Left forelimb (tissue), 1 donor: ENCODE data around the gene ANKRD13D.

Source experiments
- DNase-seq: peaks from one replicate; pipeline ENCODE4 v3.0.0-alpha.2; 2018; ENCODE audit warnings: low spot score

Gene ANKRD13D

DNA sequence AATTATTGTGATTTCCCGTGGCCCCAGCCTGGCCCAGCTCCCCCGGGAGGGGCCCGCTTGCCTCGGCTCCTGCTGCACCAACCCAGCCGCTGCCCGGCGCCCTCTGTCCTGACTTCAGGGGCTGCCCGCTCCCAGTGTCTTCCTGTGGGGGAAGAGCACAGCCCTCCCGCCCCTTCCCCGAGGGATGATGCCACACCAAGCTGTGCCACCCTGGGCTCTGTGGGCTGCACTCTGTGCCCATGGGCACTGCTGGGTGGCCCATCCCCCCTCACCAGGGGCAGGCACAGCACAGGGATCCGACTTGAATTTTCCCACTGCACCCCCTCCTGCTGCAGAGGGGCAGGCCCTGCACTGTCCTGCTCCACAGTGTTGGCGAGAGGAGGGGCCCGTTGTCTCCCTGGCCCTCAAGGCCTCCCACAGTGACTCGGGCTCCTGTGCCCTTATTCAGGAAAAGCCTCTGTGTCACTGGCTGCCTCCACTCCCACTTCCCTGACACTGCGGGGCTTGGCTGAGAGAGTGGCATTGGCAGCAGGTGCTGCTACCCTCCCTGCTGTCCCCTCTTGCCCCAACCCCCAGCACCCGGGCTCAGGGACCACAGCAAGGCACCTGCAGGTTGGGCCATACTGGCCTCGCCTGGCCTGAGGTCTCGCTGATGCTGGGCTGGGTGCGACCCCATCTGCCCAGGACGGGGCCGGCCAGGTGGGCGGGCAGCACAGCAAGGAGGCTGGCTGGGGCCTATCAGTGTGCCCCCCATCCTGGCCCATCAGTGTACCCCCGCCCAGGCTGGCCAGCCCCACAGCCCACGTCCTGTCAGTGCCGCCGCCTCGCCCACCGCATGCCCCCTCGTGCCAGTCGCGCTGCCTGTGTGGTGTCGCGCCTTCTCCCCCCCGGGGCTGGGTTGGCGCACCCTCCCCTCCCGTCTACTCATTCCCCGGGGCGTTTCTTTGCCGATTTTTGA, 3.3 kb upstream of the ANKRD13D start:
- DNase-seq, result no peak

DNA sequence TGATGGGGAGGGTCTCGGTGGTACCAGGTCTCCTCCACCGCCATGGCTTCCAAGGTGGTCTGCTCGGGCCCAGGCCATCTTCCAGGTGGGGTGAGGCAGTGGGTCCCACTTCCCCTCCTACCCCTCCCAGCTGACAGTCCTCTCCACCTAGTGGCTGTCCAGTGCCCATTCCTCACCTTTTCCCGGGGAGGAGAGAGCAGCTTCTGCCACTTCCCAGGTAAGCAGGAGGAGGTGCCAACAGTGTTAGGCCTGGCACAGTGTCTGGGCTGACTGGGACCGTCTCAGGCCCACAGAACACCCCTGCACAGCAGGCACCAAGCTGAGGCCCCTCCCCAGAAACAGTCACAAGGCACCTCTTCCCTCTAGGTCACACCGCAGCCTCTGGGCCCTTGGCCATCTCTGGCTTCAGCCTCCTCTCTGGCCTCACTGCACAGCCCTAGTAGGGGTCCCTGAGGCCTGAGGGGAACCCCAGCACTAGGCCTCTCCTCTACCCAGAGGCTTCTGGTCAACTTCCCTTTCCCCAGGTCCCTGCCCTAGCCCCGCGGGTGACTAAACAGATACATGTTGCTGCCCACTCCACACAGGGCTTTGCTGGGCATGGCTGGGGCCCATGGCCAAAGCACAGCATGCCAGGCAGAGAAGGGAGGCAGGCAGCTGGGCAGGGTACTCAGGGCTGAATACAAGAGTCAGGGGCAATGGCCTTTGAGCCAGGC, 2.3 kb upstream of the ANKRD13D start:
- no peak for DNase-seq

GRCh38 chr11:67287355-67288197, 1.5 kb upstream of the ANKRD13D start:
- DNase-seq, result no peak

- no peak for DNase-seq
Measured at GRCh38 chr11:67288198-67288451, 978 bp upstream of the ANKRD13D start.

DNA sequence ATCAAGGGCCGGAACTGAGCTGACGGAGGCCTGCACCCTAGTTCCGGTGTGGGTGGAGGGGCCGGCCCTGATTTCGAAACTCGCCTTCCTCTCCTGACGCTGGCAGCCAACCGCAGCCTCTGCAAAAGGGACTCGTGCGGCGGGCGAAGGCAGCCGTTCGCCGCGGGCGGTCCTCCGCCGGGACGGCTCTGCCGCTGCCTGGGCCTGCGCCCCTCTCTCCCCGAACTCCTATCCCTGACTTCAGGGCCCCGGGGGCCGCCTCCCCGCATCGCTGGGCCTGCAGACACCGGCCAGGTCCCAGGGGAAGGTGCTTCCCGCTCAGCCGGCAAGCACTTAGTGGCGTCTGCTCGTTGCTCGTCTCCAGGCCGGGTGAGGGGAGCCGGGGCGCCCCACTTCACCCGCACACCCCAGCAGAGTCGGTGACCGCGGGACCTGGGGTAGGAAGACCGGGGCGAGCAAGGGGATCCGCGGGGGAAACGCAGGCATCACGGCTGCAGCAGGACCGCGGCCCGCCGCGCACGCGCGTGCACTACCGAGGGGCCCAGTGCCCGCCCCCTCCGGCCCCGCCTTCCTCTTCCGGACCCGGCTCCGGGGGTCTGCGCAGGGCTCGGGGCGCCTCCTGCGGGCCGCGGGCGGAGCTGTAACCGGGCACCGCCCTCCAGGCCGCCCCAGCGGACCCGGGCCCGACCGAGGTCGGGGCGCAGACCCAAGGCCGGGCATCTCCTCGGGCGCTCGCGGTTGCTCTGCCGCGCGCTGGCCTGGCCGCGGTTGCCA, 464 bp upstream of the ANKRD13D start:
- peak; percentile 96 for DNase-seq

DNA sequence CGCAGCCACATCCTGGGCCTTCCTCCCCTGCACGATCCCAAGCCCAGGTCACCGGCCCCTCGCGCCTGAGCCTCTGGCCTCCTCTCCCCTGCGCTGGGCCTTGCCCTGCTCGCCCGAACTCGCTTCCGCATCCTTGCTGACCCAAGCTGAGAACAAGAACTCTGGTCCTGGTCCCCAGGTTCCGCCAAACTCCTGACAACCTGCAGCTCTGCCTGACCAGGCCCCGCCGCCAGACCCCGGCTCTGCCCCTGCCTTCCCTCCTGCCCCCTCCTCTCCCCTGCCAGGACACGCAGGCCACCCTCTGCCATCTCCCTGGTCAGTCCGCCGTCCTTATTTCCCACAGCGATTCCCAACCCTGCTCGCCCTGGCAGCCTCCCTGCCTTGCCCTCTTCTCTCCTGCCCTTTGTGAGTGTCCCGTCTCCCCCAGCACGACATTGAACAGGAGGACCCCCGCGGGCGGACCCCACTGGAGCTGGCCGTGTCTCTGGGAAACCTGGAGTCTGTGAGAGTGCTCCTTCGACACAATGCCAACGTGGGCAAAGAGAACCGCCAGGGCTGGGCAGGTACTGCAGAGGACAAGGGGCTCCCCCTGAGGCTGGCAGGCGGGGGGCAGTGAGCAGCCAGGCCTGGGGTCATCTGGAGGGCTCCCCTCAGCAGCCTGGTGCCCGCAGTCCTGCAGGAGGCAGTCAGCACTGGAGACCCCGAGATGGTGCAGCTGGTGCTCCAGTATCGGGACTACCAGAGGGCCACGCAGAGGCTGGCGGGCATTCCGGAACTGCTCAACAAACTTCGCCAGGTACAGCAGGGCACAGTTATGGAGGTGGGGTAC, 762 bp downstream of the ANKRD13D start:
- no peak for DNase-seq

DNA sequence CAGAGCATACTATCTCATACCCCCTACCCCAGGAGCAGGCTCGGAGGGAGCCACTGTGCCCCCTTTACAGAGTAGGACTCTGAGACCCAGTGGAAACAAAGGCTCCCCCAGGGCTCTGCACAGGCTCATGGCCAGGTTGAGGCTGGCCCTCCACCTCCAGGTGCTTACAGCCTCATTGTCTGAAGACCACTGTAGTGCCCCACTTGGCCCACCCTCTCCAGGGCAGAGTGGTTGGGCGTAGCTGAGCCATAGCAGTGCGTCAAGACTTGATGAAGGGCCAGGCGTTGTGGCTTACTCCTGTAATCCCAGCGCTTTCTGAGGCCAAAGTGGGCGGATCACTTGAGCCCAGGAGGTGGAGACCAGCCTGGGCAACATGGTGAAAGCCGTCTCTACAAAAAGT, 1.7 kb downstream of the ANKRD13D start:
- no peak for DNase-seq

DNA sequence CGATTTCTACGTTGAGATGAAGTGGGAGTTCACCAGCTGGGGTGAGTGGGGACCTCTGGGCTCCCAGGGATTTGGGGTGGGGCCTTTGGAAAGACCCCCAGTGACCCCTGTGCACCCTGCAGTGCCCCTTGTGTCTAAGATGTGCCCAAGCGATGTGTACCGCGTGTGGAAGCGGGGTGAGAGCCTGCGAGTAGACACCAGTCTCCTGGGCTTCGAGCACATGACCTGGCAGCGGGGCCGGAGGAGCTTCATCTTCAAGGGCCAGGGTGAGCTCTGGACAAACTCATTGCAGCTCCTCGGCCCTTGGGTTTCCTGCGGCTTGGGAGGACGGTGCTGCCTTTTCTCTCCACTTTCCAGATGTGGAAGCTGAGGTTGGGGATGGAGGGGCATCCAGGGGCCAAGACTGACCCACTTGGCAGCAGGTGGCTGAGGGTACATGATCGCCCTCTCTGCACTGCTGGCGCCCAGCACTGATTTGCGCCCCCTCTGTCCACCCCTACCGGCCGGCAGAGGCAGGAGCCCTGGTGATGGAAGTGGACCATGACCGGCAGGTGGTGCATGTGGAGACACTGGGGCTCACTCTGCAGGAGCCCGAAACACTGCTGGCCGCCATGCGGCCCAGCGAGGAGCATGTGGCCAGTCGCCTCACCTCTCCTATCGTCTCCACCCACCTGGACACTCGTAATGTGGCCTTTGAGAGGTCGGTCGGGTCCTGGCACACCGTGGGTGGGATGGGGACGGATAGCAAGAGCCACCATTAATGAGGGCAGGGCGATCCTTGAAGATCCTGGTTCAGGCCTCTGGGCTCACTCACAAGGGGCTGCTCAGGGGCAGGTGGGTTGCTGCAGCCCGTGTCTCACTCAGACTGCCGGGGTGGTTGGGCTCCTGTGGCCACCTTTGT, 2.6 kb downstream of the ANKRD13D start:
- no peak for DNase-seq

- DNase-seq, result no peak
Measured at GRCh38 chr11:67292671-67293070, 3.6 kb downstream of the ANKRD13D start.

GRCh38 chr11:67293090-67293489, 4.0 kb downstream of the ANKRD13D start:
- no peak for DNase-seq

GRCh38 chr11:67295846-67296245, 6.7 kb downstream of the ANKRD13D start:
- no peak for DNase-seq

DNA sequence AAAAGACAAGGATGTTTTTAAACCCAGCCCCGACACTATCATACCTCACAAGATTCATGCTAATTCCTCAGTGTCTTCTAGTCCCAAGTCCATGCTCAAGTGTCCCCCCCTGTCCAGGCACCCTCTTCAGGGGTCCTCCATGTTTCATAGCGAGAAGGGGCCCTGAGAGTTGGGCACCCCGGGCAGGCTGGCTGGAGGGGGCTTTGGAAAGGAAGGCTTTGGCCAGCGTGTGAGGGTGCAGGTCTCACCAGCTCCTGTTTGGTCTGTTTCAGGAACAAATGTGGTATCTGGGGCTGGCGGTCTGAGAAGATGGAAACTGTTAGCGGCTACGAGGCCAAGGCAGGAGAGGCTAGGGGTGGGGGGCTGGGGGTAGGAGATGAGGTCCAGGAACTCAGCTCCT, 9.7 kb downstream of the ANKRD13D start:
- DNase-seq, result no peak

DNA sequence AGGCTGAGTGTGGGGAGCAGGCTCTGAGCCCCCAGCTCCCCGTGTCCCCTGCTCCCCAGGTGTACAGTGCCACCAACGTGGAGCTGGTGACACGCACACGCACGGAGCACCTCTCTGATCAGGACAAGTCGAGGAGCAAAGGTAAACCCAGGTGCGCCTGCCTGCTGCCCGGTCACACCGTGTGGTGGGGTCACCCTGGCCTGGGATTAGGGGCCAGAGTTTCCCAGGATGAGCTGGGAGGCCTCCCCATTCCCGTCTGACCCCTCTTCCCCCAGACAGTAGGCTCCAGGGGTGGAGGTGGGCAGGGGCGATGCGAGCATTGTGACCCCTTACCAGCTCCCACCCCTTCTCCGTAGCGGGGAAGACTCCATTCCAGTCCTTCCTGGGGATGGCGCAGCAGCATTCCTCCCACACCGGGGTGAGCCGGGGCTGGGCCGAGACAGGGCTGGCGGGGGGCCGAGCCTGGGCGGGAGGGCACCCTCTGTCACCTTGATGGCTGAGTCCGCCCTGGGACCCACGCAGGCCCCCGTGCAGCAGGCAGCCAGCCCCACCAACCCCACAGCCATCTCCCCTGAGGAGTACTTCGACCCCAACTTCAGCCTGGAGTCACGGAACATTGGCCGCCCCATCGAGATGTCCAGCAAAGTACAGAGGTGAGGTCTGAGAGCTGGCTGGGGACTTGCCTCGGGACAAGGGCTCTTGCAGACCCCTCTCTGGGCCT, 10.5 kb downstream of the ANKRD13D start:
- no peak for DNase-seq

GRCh38 chr11:67300256-67300755, 11.2 kb downstream of the ANKRD13D start:
- no peak for DNase-seq

- DNase-seq, result no peak
Measured at GRCh38 chr11:67300756-67301312, 11.7 kb downstream of the ANKRD13D start.

GRCh38 chr11:67301313-67301921, 12.3 kb downstream of the ANKRD13D start:
- peak; percentile 50 for DNase-seq

DNA sequence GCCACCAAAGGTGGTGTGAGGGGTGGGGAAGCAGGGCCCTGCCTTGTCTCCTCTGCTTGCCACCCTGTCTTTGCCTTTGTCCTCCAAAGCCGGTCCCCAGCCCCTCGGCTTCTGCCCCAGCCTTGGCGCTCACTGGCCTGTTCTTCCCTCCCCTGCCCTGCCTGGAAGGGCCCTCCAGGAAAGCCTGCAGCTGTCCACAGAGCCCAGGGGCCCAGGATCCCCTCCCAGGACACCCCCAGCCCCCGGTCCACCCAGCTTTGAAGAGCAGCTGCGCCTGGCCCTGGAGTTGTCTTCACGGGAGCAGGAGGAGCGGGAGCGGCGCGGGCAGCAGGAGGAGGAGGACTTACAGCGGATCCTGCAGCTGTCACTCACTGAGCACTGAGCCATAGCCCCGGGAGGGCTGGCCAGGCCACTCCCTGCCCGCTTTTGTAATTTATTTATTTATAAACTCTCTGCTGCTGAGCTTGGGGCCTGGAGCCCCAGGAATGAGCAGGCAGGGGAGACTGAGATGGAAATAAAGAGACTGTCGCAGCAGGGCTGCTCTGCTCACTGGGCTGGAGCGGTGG, 12.9 kb downstream of the ANKRD13D start:
- DNase-seq, result peak; percentile 77
